GM12874 (cell line): ENCODE data around the gene ENAH.

ENCODE experiments used
- CTCF ChIP-seq: IDR thresholded peaks from 2 replicates; pipeline ENCODE4 v1.5.1; 2011; ENCODE audit warnings: low read depth, mild to moderate bottlenecking, control low read depth, low read length, moderate library complexity; ENCODE audit not compliant: insufficient read depth

Gene ENAH

GRCh38 chr1:225470211-225471108, 182.5 kb downstream of the ENAH start:
- no peak for TF ChIP-seq CTCF

GRCh38 chr1:225469051-225469450, 183.9 kb downstream of the ENAH start:
- TF ChIP-seq CTCF, result no peak

GRCh38 chr1:225468270-225469020, 184.5 kb downstream of the ENAH start:
- no peak for TF ChIP-seq CTCF

- no peak for TF ChIP-seq CTCF
Measured at GRCh38 chr1:225467193-225468020, 185.5 kb downstream of the ENAH start.

GRCh38 chr1:225466848-225467192, 186.1 kb downstream of the ENAH start:
- no peak for TF ChIP-seq CTCF

GRCh38 chr1:225465793-225466517, 187.0 kb downstream of the ENAH start:
- TF ChIP-seq CTCF, result no peak
